HepG2 (cell line): Measurements from ENCODE around the gene ZXDC.

Source experiments
- MTF1 ChIP-seq: sonication (generic); formaldehyde crosslinking; IDR thresholded peaks from 2 replicates; pipeline ENCODE4 v1.5.0; 2020; ENCODE audit warnings: missing genetic modification reagents
- TBL1XR1 ChIP-seq: fragments of 150-350 bp; IDR thresholded peaks from 2 replicates; pipeline ENCODE4 v1.6.1; 2014; ENCODE audit warnings: borderline replicate concordance, low read length; ENCODE audit not compliant: partially characterized antibody
- ZNF274 ChIP-seq: sonication (generic); formaldehyde crosslinking; IDR thresholded peaks from 2 replicates; pipeline ENCODE4 v1.5.1; 2020; ENCODE audit warnings: mild to moderate bottlenecking, missing genetic modification reagents
- ZNF562 ChIP-seq: sonication (generic); formaldehyde crosslinking; IDR thresholded peaks from 2 replicates; pipeline ENCODE4 v1.8.0; 2022; ENCODE audit warnings: missing genetic modification reagents, borderline replicate concordance

DNA sequence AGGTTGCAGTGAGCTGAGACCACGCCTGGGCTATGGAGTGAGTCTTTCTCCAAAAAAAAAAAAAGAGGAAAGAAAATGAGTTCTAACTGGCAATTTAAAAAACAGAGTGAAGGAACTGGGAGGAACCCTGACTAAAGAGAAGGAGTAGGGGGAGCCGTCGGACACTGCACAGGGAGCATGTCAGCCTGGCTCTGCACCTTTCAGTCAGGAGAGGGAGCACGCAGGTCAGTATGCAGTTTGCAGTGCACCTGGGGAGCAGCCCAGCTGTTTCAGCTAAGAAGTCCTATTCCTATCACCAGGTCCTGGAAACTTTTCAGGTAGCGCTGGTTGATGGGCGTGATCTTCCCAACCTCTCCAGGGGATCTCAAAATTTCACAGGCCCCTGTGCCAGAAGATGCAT, 14.9 kb upstream of the ZXDC start:
- TF ChIP-seq ZNF274 (CRISPR knock-in tag), result no peak
- no peak for TF ChIP-seq TBL1XR1
- no peak for TF ChIP-seq ZNF562
- no peak for TF ChIP-seq MTF1 (CRISPR knock-in tag)
